Fibroblast of lung (primary cell): ENCODE data around the gene SLC5A10.

ENCODE experiments used
- CTCF ChIP-seq, 2 donors: IDR thresholded peaks in 1 of 2; conservative IDR thresholded peaks in 1 of 2; 1 replicate in 1 of 2; 2 replicates in 1 of 2; pipeline ENCODE4 v1.5.1; 2011 to 2012; ENCODE audit warnings: low read length in 2 of 2, control low read depth in 1 of 2, inconsistent platforms in 1 of 2, low read depth in 1 of 2, mild to moderate bottlenecking in 1 of 2
- EZH2 ChIP-seq: IDR thresholded peaks from 2 replicates; pipeline ENCODE4 v1.5.1; 2012; ENCODE audit warnings: low read length, control low read depth, mild to moderate bottlenecking; ENCODE audit errors: missing control alignments

- TF ChIP-seq CTCF (conservative IDR thresholded peaks at IDR 0.05 in 1 of 2, IDR thresholded peaks at IDR 0.05 in 1 of 2; ENCODE audit: low read depth in 1 of 2, low read length in 2 of 2) (no peak), EZH2 (no peak)
These were observed 53.3 kb downstream of the SLC5A10 start for GRCh38 chr17:19005137-19005773.
